Type B pancreatic cell (in vitro differentiated cells): ENCODE measurements around the gene EFCAB11. TPM values are rescaled to one million over a fixed set of nuclear protein-coding genes. Genes with fewer than 3 reads are reported as not detected.

Experiments
- DNase-seq: peaks from one replicate; pipeline ENCODE4 v3.0.0; 2021; ENCODE audit warnings: mixed read lengths; ENCODE audit not compliant: unreplicated experiment; ENCODE audit errors: extremely low spot score
- H3K27ac Mint-ChIP-seq: 2 replicates; pipeline ENCODE4 v1.8.0; 2021; ENCODE audit warnings: mild to moderate bottlenecking, mixed read lengths
- H3K27me3 Mint-ChIP-seq: 2 replicates; pipeline ENCODE4 v1.8.0; 2021; ENCODE audit warnings: mixed read lengths
- H3K36me3 Mint-ChIP-seq: 2 replicates; pipeline ENCODE4 v1.8.0; 2021; ENCODE audit warnings: mixed read lengths
- H3K4me1 Mint-ChIP-seq: one replicate; pipeline ENCODE4 v1.8.0; 2021; ENCODE audit warnings: mixed read lengths; ENCODE audit not compliant: unreplicated experiment
- H3K4me3 Mint-ChIP-seq: 2 replicates; pipeline ENCODE4 v1.8.0; 2021; ENCODE audit warnings: mild to moderate bottlenecking, mixed read lengths
- H3K9me3 Mint-ChIP-seq: 2 replicates; pipeline ENCODE4 v1.8.0; 2021; ENCODE audit warnings: mixed read lengths
- total RNA-seq: library from RNA; stranded (reverse); gene quantifications from 2 replicates; pipeline ENCODE4 v1.2.1, GENCODE V29; 2021; ENCODE audit warnings: low replicate concordance
- TF ChIP-seq, protein P1 (sequence below): fragments of 200-600 bp; sonication (generic); conservative IDR thresholded peaks from 2 replicates; pipeline ENCODE4 v1.5.0; 2021; ENCODE audit warnings: antibody characterized with exemption, mild to moderate bottlenecking

Gene EFCAB11
- total RNA-seq, 1 donor from 2014 or later: 16.0 TPM

DNA sequence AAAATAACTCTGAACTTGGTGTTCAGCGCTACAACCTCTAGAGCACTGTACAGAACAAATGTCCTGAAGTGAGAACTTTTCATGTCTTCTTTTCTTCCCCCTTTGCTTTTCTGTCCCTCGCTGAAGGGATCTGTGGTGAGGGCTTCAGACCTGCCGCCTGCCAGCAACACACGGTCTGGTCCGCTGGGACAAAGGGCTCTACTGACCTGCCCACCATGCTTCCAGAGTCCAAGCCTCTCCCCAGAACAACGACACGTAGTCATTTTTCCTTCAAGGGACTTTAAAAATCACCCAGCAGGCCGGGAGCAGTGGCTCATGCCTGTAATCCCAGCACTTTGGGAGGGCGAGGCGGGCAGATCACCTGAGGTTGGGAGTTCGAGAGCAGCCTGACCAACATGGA, 140.4 kb downstream of the EFCAB11 start:
- H3K4me3 Mint-ChIP-seq: peak overlapping the region; percentile 42
- peak overlapping the region; percentile 31 for H3K27ac Mint-ChIP-seq

DNA sequence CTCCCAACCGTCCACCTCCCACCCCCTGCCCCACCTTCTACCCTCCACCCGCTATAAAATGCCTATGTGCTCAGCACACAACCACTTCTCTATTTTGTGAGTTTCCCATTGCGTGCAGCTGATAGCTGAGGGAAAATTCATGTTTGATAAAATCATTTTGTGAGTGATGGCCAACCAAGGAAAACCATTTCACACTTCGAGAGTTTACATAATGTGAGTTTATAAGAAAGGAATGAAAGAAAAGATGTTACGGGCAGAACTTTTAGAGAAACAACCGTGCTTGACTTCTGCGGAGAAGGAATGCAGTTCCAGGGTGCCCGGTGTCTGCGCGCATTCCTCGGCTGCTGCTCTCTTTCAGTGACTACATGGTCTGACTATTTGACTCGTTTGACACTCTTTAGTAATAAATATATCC, 140.9 kb downstream of the EFCAB11 start:
- peak overlapping the region; percentile 31 for H3K27ac Mint-ChIP-seq

More for the DNA sequence above, 140.4 kb downstream of the EFCAB11 start:
- Mint-ChIP-seq H3K9me3 (no peaks in the 10 kb centered on the region), H3K4me1 (peaks cover 14% of the 10 kb centered on the region), H3K36me3 (no peaks in the 10 kb centered on the region), H3K27me3 (no peaks in the 10 kb centered on the region)
- TF ChIP-seq, protein P1, sequence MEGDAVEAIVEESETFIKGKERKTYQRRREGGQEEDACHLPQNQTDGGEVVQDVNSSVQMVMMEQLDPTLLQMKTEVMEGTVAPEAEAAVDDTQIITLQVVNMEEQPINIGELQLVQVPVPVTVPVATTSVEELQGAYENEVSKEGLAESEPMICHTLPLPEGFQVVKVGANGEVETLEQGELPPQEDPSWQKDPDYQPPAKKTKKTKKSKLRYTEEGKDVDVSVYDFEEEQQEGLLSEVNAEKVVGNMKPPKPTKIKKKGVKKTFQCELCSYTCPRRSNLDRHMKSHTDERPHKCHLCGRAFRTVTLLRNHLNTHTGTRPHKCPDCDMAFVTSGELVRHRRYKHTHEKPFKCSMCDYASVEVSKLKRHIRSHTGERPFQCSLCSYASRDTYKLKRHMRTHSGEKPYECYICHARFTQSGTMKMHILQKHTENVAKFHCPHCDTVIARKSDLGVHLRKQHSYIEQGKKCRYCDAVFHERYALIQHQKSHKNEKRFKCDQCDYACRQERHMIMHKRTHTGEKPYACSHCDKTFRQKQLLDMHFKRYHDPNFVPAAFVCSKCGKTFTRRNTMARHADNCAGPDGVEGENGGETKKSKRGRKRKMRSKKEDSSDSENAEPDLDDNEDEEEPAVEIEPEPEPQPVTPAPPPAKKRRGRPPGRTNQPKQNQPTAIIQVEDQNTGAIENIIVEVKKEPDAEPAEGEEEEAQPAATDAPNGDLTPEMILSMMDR: no peak
- DNase-seq: no peak

DNA sequence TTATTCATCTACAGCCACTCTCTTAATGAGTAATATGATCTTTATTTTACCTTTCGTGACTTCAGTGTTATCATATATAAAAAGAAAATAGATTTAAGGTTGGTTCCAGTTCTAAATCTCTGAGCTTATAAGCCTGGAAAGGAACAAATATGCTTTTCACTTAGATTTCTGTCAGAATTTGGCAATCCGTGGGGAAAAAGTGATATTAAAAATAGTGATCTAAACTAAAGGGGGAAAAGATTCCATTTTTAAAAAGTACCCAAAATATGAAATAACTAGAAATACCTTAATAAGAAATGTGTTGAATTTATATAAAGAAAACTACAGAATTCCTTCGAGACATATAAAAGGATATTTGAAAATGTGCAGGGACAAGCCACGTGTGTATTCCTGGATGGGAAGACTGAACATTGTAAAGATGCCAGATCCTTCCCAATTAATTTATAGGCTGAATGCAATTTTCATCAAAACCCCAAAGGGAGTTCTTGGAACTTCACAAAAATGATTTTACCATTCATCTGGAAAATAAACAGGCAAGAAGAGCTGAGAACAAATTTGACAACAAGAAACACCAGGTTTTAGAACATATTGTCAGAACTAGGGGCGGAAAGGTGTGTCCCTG, 142.5 kb downstream of the EFCAB11 start:
- Mint-ChIP-seq H3K27me3 (no peaks in the 10 kb centered on the region), H3K36me3 (no peaks in the 10 kb centered on the region), H3K4me3 (no peak overlapping the region), H3K9me3 (no peaks in the 10 kb centered on the region), H3K27ac (no peak overlapping the region), H3K4me1 (peaks cover 12% of the 10 kb centered on the region)
- TF ChIP-seq, protein P1: no peak
- DNase-seq: no peak

More for the DNA sequence above, 140.9 kb downstream of the EFCAB11 start:
- peaks cover 14% of the 10 kb centered on the region for H3K4me1 Mint-ChIP-seq
- TF ChIP-seq, protein P1: no peak
- H3K36me3 Mint-ChIP-seq: no peaks in the 10 kb centered on the region
- no peak for DNase-seq
- H3K27me3 Mint-ChIP-seq: no peaks in the 10 kb centered on the region
- H3K4me3 Mint-ChIP-seq: peak overlapping the region; percentile 61
- no peaks in the 10 kb centered on the region for H3K9me3 Mint-ChIP-seq

DNA sequence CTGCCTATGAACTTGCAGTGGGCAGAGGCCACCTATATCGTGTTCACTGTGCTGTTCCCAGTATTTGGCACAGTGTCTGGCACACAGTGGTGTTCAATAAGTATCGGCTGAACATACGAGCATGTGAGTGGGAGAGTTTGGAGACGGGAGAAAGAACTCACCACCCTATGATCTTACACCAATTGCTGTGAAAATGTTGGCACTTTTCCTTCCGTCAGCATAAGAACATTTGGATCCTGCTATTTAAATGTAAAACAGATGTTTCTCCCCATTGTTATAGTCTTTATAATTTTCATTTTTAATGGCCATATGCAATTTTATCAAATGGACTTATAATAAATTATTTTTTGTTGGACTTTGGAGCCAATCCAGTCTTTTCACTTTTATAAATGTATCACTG, 144.4 kb downstream of the EFCAB11 start:
- H3K27ac Mint-ChIP-seq: no peak overlapping the region
- H3K27me3 Mint-ChIP-seq: no peaks in the 10 kb centered on the region
- H3K4me1 Mint-ChIP-seq: peaks cover 21% of the 10 kb centered on the region
- no peak overlapping the region for H3K4me3 Mint-ChIP-seq
- DNase-seq: no peak
- H3K9me3 Mint-ChIP-seq: no peaks in the 10 kb centered on the region
- no peaks in the 10 kb centered on the region for H3K36me3 Mint-ChIP-seq
- TF ChIP-seq, protein P1: no peak

DNA sequence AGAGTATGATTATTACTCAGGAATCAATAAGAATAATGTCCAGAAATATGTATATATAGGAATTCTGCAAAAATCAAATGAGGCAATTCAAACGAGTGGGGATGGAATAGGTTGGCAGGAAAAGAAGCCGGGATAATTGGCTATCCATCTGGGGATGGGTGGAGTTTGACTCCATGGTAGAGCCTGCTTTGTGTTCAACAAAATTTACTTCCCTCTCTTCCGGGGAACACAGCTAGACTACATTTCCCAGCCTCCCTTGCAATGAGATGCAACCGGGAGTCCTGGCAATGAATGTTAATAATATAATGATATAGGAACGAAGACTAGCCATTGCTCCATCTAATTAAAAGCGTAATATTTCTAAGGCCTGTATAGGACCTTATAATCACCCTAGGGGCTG, 146.6 kb downstream of the EFCAB11 start:
- no peak overlapping the region for H3K4me3 Mint-ChIP-seq
- peaks cover 12% of the 10 kb centered on the region for H3K4me1 Mint-ChIP-seq
- H3K27ac Mint-ChIP-seq: no peak overlapping the region

More for the DNA sequence above, 146.6 kb downstream of the EFCAB11 start:
- TF ChIP-seq, protein P1: no peak
- Mint-ChIP-seq H3K9me3 (no peaks in the 10 kb centered on the region), H3K36me3 (no peaks in the 10 kb centered on the region), H3K27me3 (no peaks in the 10 kb centered on the region)
- no peak for DNase-seq
